Parathyroid adenoma (tissue), 2 donors: Measurements from ENCODE around the gene PPCDC.
A peak's percentile ranks its signal among the peaks of the same experiment; 100 is the strongest.

Source experiments
- H2AFZ ChIP-seq: fragments of 300-600 bp; sonication (generic); one replicate; pipeline ENCODE4 v1.7.0; 2017; ENCODE audit warnings: antibody characterized with exemption, mild to moderate bottlenecking
- H3K27ac ChIP-seq: fragments of 300-600 bp; sonication (generic); one replicate; pipeline ENCODE4 v1.7.0; 2017
- H3K27me3 ChIP-seq: fragments of 300-600 bp; sonication (generic); one replicate; pipeline ENCODE4 v1.7.0; 2017; ENCODE audit warnings: low read length; ENCODE audit not compliant: control insufficient read depth, insufficient read depth
- H3K36me3 ChIP-seq: fragments of 300-600 bp; sonication (generic); one replicate; pipeline ENCODE4 v1.7.0; 2017; ENCODE audit warnings: low read length; ENCODE audit not compliant: control insufficient read depth, insufficient read depth
- H3K4me1 ChIP-seq: fragments of 300-600 bp; sonication (generic); one replicate; pipeline ENCODE4 v1.7.0; 2017; ENCODE audit warnings: control low read depth
- H3K4me2 ChIP-seq: fragments of 300-600 bp; sonication (generic); one replicate; pipeline ENCODE4 v1.7.0; 2017; ENCODE audit warnings: low read length
- H3K4me3 ChIP-seq: fragments of 300-600 bp; sonication (generic); one replicate; pipeline ENCODE4 v1.7.0; 2017; ENCODE audit warnings: low read depth, low read length
- H3K79me2 ChIP-seq: fragments of 300-600 bp; sonication (generic); one replicate; pipeline ENCODE4 v1.7.0; 2017; ENCODE audit warnings: control low read depth
- H3K9ac ChIP-seq: fragments of 300-600 bp; sonication (generic); one replicate; pipeline ENCODE4 v1.7.0; 2017; ENCODE audit warnings: mild to moderate bottlenecking
- H3K9me3 ChIP-seq: fragments of 300-600 bp; sonication (generic); one replicate; pipeline ENCODE4 v1.7.0; 2017; ENCODE audit warnings: low read length; ENCODE audit not compliant: control insufficient read depth
- TF ChIP-seq, protein P1 (sequence below): fragments of 300-600 bp; sonication (generic); IDR thresholded peaks from one replicate; pipeline ENCODE4 v1.7.0; 2017; ENCODE audit warnings: antibody characterized with exemption, mild to moderate bottlenecking
- donor health status: primary hyperparathyroidism.

The PPCDC gene

DNA sequence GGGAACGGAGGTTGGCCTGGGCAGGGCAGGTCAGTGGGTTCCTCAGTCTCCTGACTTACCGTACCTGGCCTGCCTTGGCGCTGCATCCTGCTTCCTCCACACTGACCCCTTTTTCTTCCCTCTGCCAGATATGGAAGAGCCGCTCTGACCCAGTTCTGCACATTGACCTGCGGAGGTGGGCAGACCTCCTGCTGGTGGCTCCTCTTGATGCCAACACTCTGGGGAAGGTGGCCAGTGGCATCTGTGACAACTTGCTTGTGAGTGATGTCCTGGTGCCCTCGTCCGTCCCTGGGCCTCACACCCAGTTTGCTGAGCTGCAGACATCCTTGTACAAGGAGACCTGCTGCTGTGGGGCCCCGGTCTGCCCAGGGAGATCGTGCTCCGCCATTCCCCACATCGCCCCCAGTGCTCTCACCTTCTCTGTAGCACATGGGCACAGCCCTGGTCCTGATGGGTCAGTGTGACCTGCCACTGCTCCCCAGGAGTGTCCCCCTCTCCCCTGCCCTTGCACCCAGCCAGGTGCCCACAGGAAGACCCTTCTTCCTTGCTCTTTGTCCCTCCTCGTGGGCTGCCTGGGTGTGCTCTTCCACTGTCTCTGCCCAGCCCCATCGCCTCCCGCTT, 21.0 kb downstream of the PPCDC start:
- Histone ChIP-seq H3K4me3 (no peak overlapping the region), H3K9ac (no peak overlapping the region)

DNA sequence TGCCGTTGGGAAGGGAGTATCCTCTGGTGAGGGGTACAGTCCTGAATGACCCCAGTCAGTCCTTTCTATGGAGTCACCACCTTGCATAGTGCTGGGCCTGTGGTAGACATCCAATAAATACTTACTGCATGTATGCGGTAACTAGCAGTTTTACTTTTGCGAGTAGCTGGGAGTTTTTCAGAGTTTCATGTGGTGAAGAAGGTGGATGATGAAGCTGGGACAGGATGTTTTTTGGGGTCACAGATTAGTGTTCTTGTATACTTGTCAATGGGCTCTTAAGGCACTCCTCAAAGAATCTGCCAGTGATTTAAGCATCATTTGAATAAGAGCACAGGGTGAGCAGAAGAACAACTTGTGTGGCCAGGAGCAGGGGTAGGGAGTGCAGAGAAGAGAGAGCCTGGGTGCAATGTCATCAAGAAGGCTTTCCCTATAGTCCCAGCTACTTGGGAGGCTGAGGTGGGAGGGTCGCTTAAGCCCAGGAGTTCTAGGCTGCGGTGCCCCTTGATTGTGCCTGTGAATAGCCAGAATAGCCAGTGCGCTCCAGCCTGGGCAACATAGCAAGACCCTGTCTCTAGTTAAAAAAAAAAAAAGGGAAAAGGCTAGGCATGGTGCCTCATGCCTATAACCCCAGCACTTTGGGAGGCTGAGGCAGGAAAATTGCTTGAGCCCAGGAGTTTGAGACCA, 22.1 kb downstream of the PPCDC start:
- Histone ChIP-seq H3K27me3 (no peaks in the 10 kb centered on the region), H3K4me3 (no peak overlapping the region), H3K4me1 (peaks cover 49% of the 10 kb centered on the region), H3K4me2 (no peak overlapping the region), H3K27ac (peak overlapping the region; percentile 93), H3K9me3 (no peaks in the 10 kb centered on the region), H3K9ac (no peak overlapping the region), H3K79me2 (no peaks in the 10 kb centered on the region), H3K36me3 (no peaks in the 10 kb centered on the region), H2AFZ (no peak overlapping the region)
- TF ChIP-seq, protein P1, sequence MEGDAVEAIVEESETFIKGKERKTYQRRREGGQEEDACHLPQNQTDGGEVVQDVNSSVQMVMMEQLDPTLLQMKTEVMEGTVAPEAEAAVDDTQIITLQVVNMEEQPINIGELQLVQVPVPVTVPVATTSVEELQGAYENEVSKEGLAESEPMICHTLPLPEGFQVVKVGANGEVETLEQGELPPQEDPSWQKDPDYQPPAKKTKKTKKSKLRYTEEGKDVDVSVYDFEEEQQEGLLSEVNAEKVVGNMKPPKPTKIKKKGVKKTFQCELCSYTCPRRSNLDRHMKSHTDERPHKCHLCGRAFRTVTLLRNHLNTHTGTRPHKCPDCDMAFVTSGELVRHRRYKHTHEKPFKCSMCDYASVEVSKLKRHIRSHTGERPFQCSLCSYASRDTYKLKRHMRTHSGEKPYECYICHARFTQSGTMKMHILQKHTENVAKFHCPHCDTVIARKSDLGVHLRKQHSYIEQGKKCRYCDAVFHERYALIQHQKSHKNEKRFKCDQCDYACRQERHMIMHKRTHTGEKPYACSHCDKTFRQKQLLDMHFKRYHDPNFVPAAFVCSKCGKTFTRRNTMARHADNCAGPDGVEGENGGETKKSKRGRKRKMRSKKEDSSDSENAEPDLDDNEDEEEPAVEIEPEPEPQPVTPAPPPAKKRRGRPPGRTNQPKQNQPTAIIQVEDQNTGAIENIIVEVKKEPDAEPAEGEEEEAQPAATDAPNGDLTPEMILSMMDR = no peak

More for the DNA sequence above, 21.0 kb downstream of the PPCDC start:
- peak overlapping the region; percentile 93 for H3K27ac ChIP-seq
- TF ChIP-seq, protein P1 = no peak
- H3K9me3 ChIP-seq = no peaks in the 10 kb centered on the region
- H3K27me3 ChIP-seq = no peaks in the 10 kb centered on the region
- no peaks in the 10 kb centered on the region for H3K79me2 ChIP-seq
- H3K36me3 ChIP-seq = no peaks in the 10 kb centered on the region
- H3K4me1 ChIP-seq = peaks cover 41% of the 10 kb centered on the region
- H2AFZ ChIP-seq = no peak overlapping the region
- H3K4me2 ChIP-seq = peak overlapping the region; percentile 16

DNA sequence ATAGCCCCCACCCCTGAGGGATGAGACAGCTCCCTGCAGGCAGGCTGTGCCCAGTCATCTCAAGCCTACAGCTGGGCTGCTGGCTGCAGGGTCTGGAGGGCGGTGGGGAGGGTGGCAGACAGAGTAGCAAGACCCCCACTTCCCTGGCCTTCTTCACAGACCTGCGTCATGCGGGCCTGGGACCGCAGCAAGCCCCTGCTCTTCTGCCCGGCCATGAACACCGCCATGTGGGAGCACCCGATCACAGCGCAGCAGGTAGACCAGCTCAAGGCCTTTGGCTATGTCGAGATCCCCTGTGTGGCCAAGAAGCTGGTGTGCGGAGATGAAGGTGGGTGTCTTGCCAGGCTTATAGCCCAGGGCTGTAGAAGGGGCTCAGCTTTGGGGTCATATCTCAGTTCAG, 25.0 kb downstream of the PPCDC start:
- Histone ChIP-seq H3K36me3 (no peaks in the 10 kb centered on the region), H2AFZ (no peak overlapping the region), H3K4me1 (peaks cover 36% of the 10 kb centered on the region), H3K9ac (no peak overlapping the region), H3K27ac (no peak overlapping the region), H3K9me3 (no peaks in the 10 kb centered on the region), H3K27me3 (no peaks in the 10 kb centered on the region), H3K4me3 (no peak overlapping the region), H3K79me2 (no peaks in the 10 kb centered on the region), H3K4me2 (no peak overlapping the region)
- TF ChIP-seq, protein P1 = no peak

DNA sequence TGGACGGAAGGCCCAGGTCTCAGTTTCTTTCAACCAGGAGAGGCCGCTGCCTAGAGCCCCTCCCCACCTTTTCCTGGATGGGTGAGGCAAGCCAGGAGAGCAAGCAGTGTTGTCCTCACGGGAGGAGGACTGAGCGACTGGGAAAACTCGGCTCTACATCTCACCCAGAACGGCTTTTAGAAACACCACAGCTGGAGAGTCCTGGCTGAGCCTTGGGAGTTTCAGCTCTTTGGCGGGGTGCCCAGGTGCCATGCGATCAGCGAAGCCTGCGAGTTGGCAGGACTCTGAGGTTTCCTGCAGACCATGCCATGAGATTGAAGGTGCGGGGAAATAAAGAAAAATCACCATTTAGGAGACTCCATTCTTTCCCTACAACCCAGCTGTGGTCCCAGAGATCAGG, 26.0 kb downstream of the PPCDC start:
- Histone ChIP-seq H2AFZ (no peak overlapping the region), H3K27me3 (no peaks in the 10 kb centered on the region), H3K4me2 (peak overlapping the region; percentile 6), H3K4me1 (peaks cover 32% of the 10 kb centered on the region), H3K4me3 (no peak overlapping the region), H3K79me2 (no peaks in the 10 kb centered on the region), H3K27ac (peak overlapping the region; percentile 56), H3K9ac (no peak overlapping the region), H3K9me3 (no peaks in the 10 kb centered on the region), H3K36me3 (no peaks in the 10 kb centered on the region)
- TF ChIP-seq, protein P1 = no peak

DNA sequence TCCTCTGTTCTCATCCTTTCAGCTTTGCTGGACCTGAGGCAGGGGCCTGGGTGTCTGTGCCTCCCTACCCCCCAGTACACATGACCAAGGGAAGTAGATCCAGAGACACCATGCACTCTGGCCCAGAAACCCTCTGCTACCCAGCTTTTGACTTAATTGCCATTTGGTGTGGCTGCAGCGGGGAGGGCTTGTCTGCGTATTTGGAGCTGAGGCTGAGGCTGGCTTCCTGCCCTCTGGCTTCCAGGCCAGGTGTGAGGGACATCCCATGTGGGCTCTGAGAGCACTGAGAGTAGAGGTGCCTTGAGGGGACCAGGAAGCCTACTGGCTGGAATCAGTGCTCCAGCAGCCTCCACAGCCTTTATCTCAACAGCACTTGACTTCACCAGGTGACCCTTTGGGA, 26.9 kb downstream of the PPCDC start:
- Histone ChIP-seq H2AFZ (no peak overlapping the region), H3K27ac (no peak overlapping the region), H3K27me3 (no peaks in the 10 kb centered on the region), H3K36me3 (no peaks in the 10 kb centered on the region), H3K79me2 (no peaks in the 10 kb centered on the region), H3K9ac (no peak overlapping the region), H3K4me3 (no peak overlapping the region), H3K9me3 (no peaks in the 10 kb centered on the region), H3K4me1 (peaks cover 32% of the 10 kb centered on the region), H3K4me2 (no peak overlapping the region)
- TF ChIP-seq, protein P1 = no peak
